Loucy (cell line): ENCODE results near the gene TUBA8.
"Not testable (repeated sequence)": the region's sequence is repeated elsewhere in the genome, so short reads cannot be mapped to it uniquely, and the experiment has no call there.

Experiments
- H2AFZ ChIP-seq: fragments of 200-600 bp; sonication (generic); 2 replicates; pipeline ENCODE4 v1.6.0; 2016; ENCODE audit warnings: antibody characterized with exemption, mild to moderate bottlenecking, low read length, moderate library complexity
- H3F3A ChIP-seq: fragments of 200-600 bp; 2 replicates; pipeline ENCODE4 v1.6.0; 2016; ENCODE audit warnings: antibody characterized with exemption, low read depth, mild to moderate bottlenecking
- H3K27me3 ChIP-seq: fragments of 200-600 bp; sonication (generic); 2 replicates; pipeline ENCODE4 v1.6.1; 2014; ENCODE audit warnings: low read length, mild to moderate bottlenecking; ENCODE audit not compliant: insufficient read depth, poor library complexity, severe bottlenecking
- H3K36me3 ChIP-seq: fragments of 200-600 bp; sonication (generic); 2 replicates; pipeline ENCODE4 v1.6.1; 2016; ENCODE audit warnings: low read length; ENCODE audit not compliant: insufficient read depth
- H3K4me1 ChIP-seq: fragments of 200-600 bp; sonication (generic); 2 replicates; pipeline ENCODE4 v1.5.1; 2014; ENCODE audit warnings: low read length, mild to moderate bottlenecking; ENCODE audit not compliant: insufficient read depth, poor library complexity, severe bottlenecking
- H3K4me2 ChIP-seq: fragments of 200-600 bp; sonication (generic); 2 replicates; pipeline ENCODE4 v1.6.0; 2014; ENCODE audit warnings: antibody characterized with exemption, low read length, low read depth, mild to moderate bottlenecking; ENCODE audit not compliant: poor library complexity, severe bottlenecking
- H3K4me3 ChIP-seq: fragments of 200-600 bp; sonication (generic); 2 replicates; pipeline ENCODE4 v1.5.1; 2014; ENCODE audit warnings: low read length, mild to moderate bottlenecking, mixed read lengths; ENCODE audit not compliant: poor library complexity, severe bottlenecking
- H3K79me2 ChIP-seq: fragments of 200-600 bp; sonication (generic); 2 replicates; pipeline ENCODE4 v1.6.1; 2014; ENCODE audit warnings: low read length; ENCODE audit not compliant: insufficient read depth
- H3K9ac ChIP-seq: fragments of 200-600 bp; sonication (generic); 2 replicates; pipeline ENCODE4 v1.6.0; 2014; ENCODE audit warnings: mild to moderate bottlenecking, low read depth, low read length, moderate library complexity; ENCODE audit not compliant: poor library complexity, severe bottlenecking
- H3K9me2 ChIP-seq: fragments of 200-600 bp; sonication (generic); replicated peaks from 2 replicates; pipeline ENCODE4 v1.6.1; 2016; ENCODE audit warnings: low read depth, low read length, mixed read lengths
- H3K9me3 ChIP-seq: fragments of 200-600 bp; sonication (generic); 2 replicates; pipeline ENCODE4 v1.6.1; 2014; ENCODE audit warnings: mild to moderate bottlenecking, antibody characterized with exemption, low read length, low read depth; ENCODE audit not compliant: insufficient read depth
- H4K20me1 ChIP-seq: fragments of 200-600 bp; sonication (generic); 2 replicates; pipeline ENCODE4 v1.6.0; 2014; ENCODE audit warnings: antibody characterized with exemption, low read length, mild to moderate bottlenecking; ENCODE audit not compliant: insufficient read depth, poor library complexity, severe bottlenecking

TUBA8 gene

GRCh38 chr22:18170284-18170683 lies 59.7 kb downstream of the TUBA8 start:
- not testable (repeated sequence) for H3F3A ChIP-seq, H4K20me1 ChIP-seq, H3K9me3 ChIP-seq, H3K9me2 ChIP-seq, H2AFZ ChIP-seq, H3K4me3 ChIP-seq, H3K36me3 ChIP-seq, H3K4me1 ChIP-seq, H3K9ac ChIP-seq, H3K79me2 ChIP-seq, H3K27me3 ChIP-seq, H3K4me2 ChIP-seq

GRCh38 chr22:18172203-18172602 lies 61.6 kb downstream of the TUBA8 start:
- H3K9ac ChIP-seq, H3K4me2 ChIP-seq: not testable (repeated sequence)

GRCh38 chr22:18172776-18173175 lies 62.2 kb downstream of the TUBA8 start:
- not testable (repeated sequence) for H2AFZ ChIP-seq, H3K36me3 ChIP-seq, H3K4me2 ChIP-seq, H3K9ac ChIP-seq, H3F3A ChIP-seq, H3K79me2 ChIP-seq, H3K27me3 ChIP-seq, H3K9me2 ChIP-seq, H3K9me3 ChIP-seq, H3K4me1 ChIP-seq, H4K20me1 ChIP-seq, H3K4me3 ChIP-seq

More at GRCh38 chr22:18172203-18172602, 61.6 kb downstream of the TUBA8 start:
- H2AFZ ChIP-seq, H3K4me3 ChIP-seq, H3F3A ChIP-seq, H3K27me3 ChIP-seq, H4K20me1 ChIP-seq, H3K9me2 ChIP-seq, H3K9me3 ChIP-seq, H3K36me3 ChIP-seq, H3K4me1 ChIP-seq, H3K79me2 ChIP-seq: not testable (repeated sequence)

GRCh38 chr22:18173441-18173840 lies 62.8 kb downstream of the TUBA8 start:
- not testable (repeated sequence) for H2AFZ ChIP-seq, H3K9me3 ChIP-seq, H3K4me2 ChIP-seq, H3K27me3 ChIP-seq, H3K4me3 ChIP-seq, H3K9me2 ChIP-seq, H3F3A ChIP-seq, H3K36me3 ChIP-seq, H3K4me1 ChIP-seq, H4K20me1 ChIP-seq, H3K9ac ChIP-seq, H3K79me2 ChIP-seq
